ENCODE data around the gene CD40.

Gene CD40

GRCh38 chr20:46161921-46162320 is 43.8 kb downstream of the CD40 start:
- DNase-seq (ENCODE audit: low read depth) = no peak
- no peak overlapping the region for H3K4me3 ChIP-seq (ENCODE audit: low read depth, low read length)
- no peak for TF ChIP-seq CTCF (conservative IDR thresholded peaks at IDR 0.05; ENCODE audit: low read depth, low read length)

GRCh38 chr20:46164254-46164653 is 46.1 kb downstream of the CD40 start:
- no peak for DNase-seq (ENCODE audit: low read depth)
- no peak for TF ChIP-seq CTCF (conservative IDR thresholded peaks at IDR 0.05; ENCODE audit: low read depth, low read length)
- H3K4me3 ChIP-seq (ENCODE audit: low read depth, low read length) = no peak overlapping the region

GRCh38 chr20:46167080-46167479 is 49.0 kb downstream of the CD40 start:
- DNase-seq (ENCODE audit: low read depth) = no peak
- no peak for TF ChIP-seq CTCF (conservative IDR thresholded peaks at IDR 0.05; ENCODE audit: low read depth, low read length)
- H3K4me3 ChIP-seq (ENCODE audit: low read depth, low read length) = no peak overlapping the region

GRCh38 chr20:46168438-46168837 is 50.3 kb downstream of the CD40 start:
- TF ChIP-seq CTCF (conservative IDR thresholded peaks at IDR 0.05; ENCODE audit: low read depth, low read length) = no peak
- no peak overlapping the region for H3K4me3 ChIP-seq (ENCODE audit: low read depth, low read length)
- DNase-seq (ENCODE audit: low read depth) = no peak

- DNase-seq (ENCODE audit: low read depth) = no peak
- no peak for TF ChIP-seq CTCF (conservative IDR thresholded peaks at IDR 0.05; ENCODE audit: low read depth, low read length)
- H3K4me3 ChIP-seq (ENCODE audit: low read depth, low read length) = no peak overlapping the region
Observed at GRCh38 chr20:46169245-46170171, 51.4 kb downstream of the CD40 start.

GRCh38 chr20:46171476-46171875 is 53.4 kb downstream of the CD40 start:
- no peak for DNase-seq (ENCODE audit: low read depth)
- TF ChIP-seq CTCF (conservative IDR thresholded peaks at IDR 0.05; ENCODE audit: low read depth, low read length) = no peak
- no peak overlapping the region for H3K4me3 ChIP-seq (ENCODE audit: low read depth, low read length)

GRCh38 chr20:46171909-46172308 is 53.8 kb downstream of the CD40 start:
- no peak for TF ChIP-seq CTCF (conservative IDR thresholded peaks at IDR 0.05; ENCODE audit: low read depth, low read length)
- no peak for DNase-seq (ENCODE audit: low read depth)
- no peak overlapping the region for H3K4me3 ChIP-seq (ENCODE audit: low read depth, low read length)
